HepG2 (cell line): ENCODE data around the gene TAMALIN. TPM values are rescaled to one million over a fixed set of nuclear protein-coding genes. Genes with fewer than 3 reads are reported as not detected.
A peak's percentile ranks its signal among the peaks of the same experiment; 100 is the strongest.

Experiments used
- ATF1 ChIP-seq: IDR thresholded peaks from 2 replicates; pipeline ENCODE4 v1.6.1; 2016; ENCODE audit warnings: mild to moderate bottlenecking, control low read depth
- ATF7-NPFF ChIP-seq: sonication (generic); formaldehyde crosslinking; IDR thresholded peaks from 2 replicates; pipeline ENCODE4 v1.8.1; 2023; ENCODE audit warnings: mild to moderate bottlenecking, low read depth, missing genetic modification reagents, moderate library complexity
- CHD2 ChIP-seq: IDR thresholded peaks from 2 replicates; pipeline ENCODE4 v1.6.1; 2011; ENCODE audit warnings: low read depth, low read length, improper control_type of control experiment
- CREBL2 ChIP-seq: sonication (generic); formaldehyde crosslinking; IDR thresholded peaks from 2 replicates; pipeline ENCODE4 v1.8.1; 2023; ENCODE audit warnings: missing genetic modification reagents, mild to moderate bottlenecking, borderline replicate concordance
- JDP2 ChIP-seq: sonication (generic); formaldehyde crosslinking; IDR thresholded peaks from 2 replicates; pipeline ENCODE4 v1.8.1; 2022; ENCODE audit warnings: missing genetic modification reagents, borderline replicate concordance
- KLF15 ChIP-seq: sonication (generic); formaldehyde crosslinking; IDR thresholded peaks from 2 replicates; pipeline ENCODE4 v1.8.1; 2023; ENCODE audit warnings: borderline replicate concordance, mild to moderate bottlenecking, inconsistent platforms, missing genetic modification reagents, mixed read lengths
- MAFG ChIP-seq: sonication (generic); formaldehyde crosslinking; IDR thresholded peaks from 2 replicates; pipeline ENCODE4 v1.5.1; 2020; ENCODE audit warnings: mild to moderate bottlenecking, missing genetic modification reagents
- NPAS2 ChIP-seq: sonication (generic); formaldehyde crosslinking; IDR thresholded peaks from 2 replicates; pipeline ENCODE4 v1.8.0; 2022; ENCODE audit warnings: mild to moderate bottlenecking, missing genetic modification reagents, borderline replicate concordance
- PHF21A ChIP-seq: sonication (generic); formaldehyde crosslinking; IDR thresholded peaks from 2 replicates; pipeline ENCODE4 v1.5.0; 2020; ENCODE audit warnings: mild to moderate bottlenecking, missing genetic modification reagents
- U2AF2 ChIP-seq: fragments of 200-400 bp; formaldehyde crosslinking; IDR thresholded peaks from 2 replicates; pipeline ENCODE4 v1.6.1; 2017; ENCODE audit warnings: low read depth, mild to moderate bottlenecking, low read length
- ZBTB26 ChIP-seq: IDR thresholded peaks from 2 replicates; pipeline ENCODE4 v1.6.1; 2016; ENCODE audit warnings: missing compliant biosample characterization, missing genetic modification reagents, borderline replicate concordance
- ZFP91 ChIP-seq: sonication (generic); formaldehyde crosslinking; IDR thresholded peaks from 2 replicates; pipeline ENCODE4 v1.9.0; 2022; ENCODE audit warnings: missing genetic modification reagents, mild to moderate bottlenecking, borderline replicate concordance
- ZNF230 ChIP-seq: sonication (generic); formaldehyde crosslinking; IDR thresholded peaks from 2 replicates; pipeline ENCODE4 v1.4.0; 2020; ENCODE audit warnings: mild to moderate bottlenecking, missing genetic modification reagents
- ZNF251 ChIP-seq: sonication (generic); formaldehyde crosslinking; IDR thresholded peaks from 2 replicates; pipeline ENCODE4 v1.9.0; 2021; ENCODE audit warnings: mild to moderate bottlenecking, missing genetic modification reagents
- ZNF260 ChIP-seq: sonication (generic); formaldehyde crosslinking; IDR thresholded peaks from 2 replicates; pipeline ENCODE4 v1.4.0; 2020; ENCODE audit warnings: missing genetic modification reagents, low read depth, mild to moderate bottlenecking, borderline replicate concordance
- ZNF276 ChIP-seq: sonication (generic); formaldehyde crosslinking; IDR thresholded peaks from 2 replicates; pipeline ENCODE4 v1.4.0; 2020; ENCODE audit warnings: mild to moderate bottlenecking, low read depth, missing genetic modification reagents
- ZNF280B ChIP-seq: sonication (generic); formaldehyde crosslinking; IDR thresholded peaks from 2 replicates; pipeline ENCODE4 v1.5.0; 2020; ENCODE audit warnings: missing genetic modification reagents, mild to moderate bottlenecking, borderline replicate concordance
- ZNF460 ChIP-seq: sonication (generic); formaldehyde crosslinking; IDR thresholded peaks from 2 replicates; pipeline ENCODE4 v1.5.1; 2020; ENCODE audit warnings: missing genetic modification reagents, mild to moderate bottlenecking, borderline replicate concordance
- ZNF670 ChIP-seq: sonication (generic); formaldehyde crosslinking; IDR thresholded peaks from 2 replicates; pipeline ENCODE4 v1.8.0; 2022; ENCODE audit warnings: mild to moderate bottlenecking, missing genetic modification reagents, borderline replicate concordance
- ZNF724P ChIP-seq: sonication (generic); formaldehyde crosslinking; IDR thresholded peaks from 2 replicates; pipeline ENCODE4 v1.8.0; 2022; ENCODE audit warnings: missing genetic modification reagents, borderline replicate concordance
- ZNF768 ChIP-seq: sonication (generic); formaldehyde crosslinking; IDR thresholded peaks from 2 replicates; pipeline ENCODE4 v1.4.0; 2020; ENCODE audit warnings: missing genetic modification reagents
- ZNF772 ChIP-seq: sonication (generic); formaldehyde crosslinking; IDR thresholded peaks from 2 replicates; pipeline ENCODE4 v1.5.0; 2020; ENCODE audit warnings: mild to moderate bottlenecking, missing genetic modification reagents
- ZNF83 ChIP-seq: sonication (generic); formaldehyde crosslinking; IDR thresholded peaks from 2 replicates; pipeline ENCODE4 v1.4.0; 2020; ENCODE audit warnings: missing genetic modification reagents, mild to moderate bottlenecking, borderline replicate concordance
- ZZZ3 ChIP-seq: sonication (generic); formaldehyde crosslinking; IDR thresholded peaks from 2 replicates; pipeline ENCODE4 v1.4.0; 2020; ENCODE audit warnings: missing genetic modification reagents, mild to moderate bottlenecking, borderline replicate concordance
- polyA plus RNA-seq, 8 experiments: library from polyadenylated mRNA; depleted of rRNA in 3 of 8; stranded (reverse) in 7 of 8; unstranded in 1 of 8; fragments of >200 nt; fragmentation: Illumina TruSeq in 4 of 8; extraction: Trizol in 4 of 8; gene quantifications; 2 replicates each; pipeline versions ENCODE4 v1.2.1 to v1.2.3, GENCODE V29; 2011 to 2016; ENCODE audit warnings: low read depth in 4 of 8, missing spikeins in 1 of 8, mixed read lengths in 1 of 8; ENCODE audit not compliant: insufficient read depth in 1 of 8
- total RNA-seq, 5 experiments: library from RNA; depleted of rRNA; stranded (reverse); fragments of >200 nt; fragmentation: Illumina TruSeq; extraction: Trizol; gene quantifications; 2 replicates each; pipeline ENCODE4 v1.2.3, GENCODE V29; 2016; ENCODE audit warnings: low read depth in 1 of 5

The TAMALIN gene
- total and polyA plus RNA-seq, 2 of the 13 experiments (the other 11 are each of a cell fraction or from before 2014, with no cell fraction given), result 2.9 to 10.9 TPM

- TF ChIP-seq CREBL2 (no peak), ZNF460 (CRISPR knock-in tag) (no peak), ATF1 (CRISPR knock-in tag) (no peak), ZNF260 (CRISPR knock-in tag) (no peak), ZFP91 (CRISPR knock-in tag) (peak; percentile 41; the same call in 1 of the 2 replicates), NPAS2 (CRISPR knock-in tag) (no peak), PHF21A (CRISPR knock-in tag) (peak; percentile 81), JDP2 (CRISPR knock-in tag) (no peak), ZNF670 (CRISPR knock-in tag) (no peak), ATF7-NPFF (0 out of 2 replicates have a peak, but pooled peaks have one; percentile 30), ZNF230 (no peak), ZNF768 (CRISPR knock-in tag) (no peak), U2AF2 (no peak), ZNF83 (CRISPR knock-in tag) (no peak), ZBTB26 (CRISPR knock-in tag) (no peak), ZNF772 (CRISPR knock-in tag) (no peak), ZNF276 (0 out of 2 replicates have a peak, but pooled peaks have one; percentile 26), MAFG (CRISPR knock-in tag) (no peak), ZZZ3 (no peak), ZNF724P (no peak), ZNF280B (no peak), KLF15 (no peak), CHD2 (no peak), ZNF251 (CRISPR knock-in tag) (no peak)
Observed at GRCh38 chr12:52032804-52033445, 26.2 kb downstream of the TAMALIN start (continued).
